Spinal cord (tissue), 10 donors: ENCODE results near the gene STK10. TPM values are rescaled to one million over a fixed set of nuclear protein-coding genes. Genes with fewer than 3 reads are reported as not detected.

Experiments
- DNase-seq, 6 donors: peaks; one replicate each; pipeline versions ENCODE4 v3.0.0 to v3.0.0-alpha.2; 2013 to 2015; ENCODE audit warnings: low spot score in 6 of 6, low read depth in 4 of 6
- H3K27ac ChIP-seq: one replicate; pipeline ENCODE4 v1.5.1; 2013; ENCODE audit warnings: low read depth, low read length, control low read depth
- H3K27me3 ChIP-seq: one replicate; pipeline ENCODE4 v1.6.1; 2013; ENCODE audit warnings: low read length; ENCODE audit not compliant: control insufficient read depth, insufficient read depth
- H3K36me3 ChIP-seq: one replicate; pipeline ENCODE4 v1.6.1; 2013; ENCODE audit warnings: low read length; ENCODE audit not compliant: control insufficient read depth, insufficient read depth
- H3K4me1 ChIP-seq: one replicate; pipeline ENCODE4 v1.6.1; 2013; ENCODE audit warnings: low read length; ENCODE audit not compliant: control insufficient read depth, insufficient read depth
- H3K4me3 ChIP-seq: one replicate; pipeline ENCODE4 v1.5.1; 2013; ENCODE audit warnings: low read depth, low read length, control low read depth
- H3K9me3 ChIP-seq: one replicate; pipeline ENCODE4 v1.6.1; 2013; ENCODE audit warnings: low read length; ENCODE audit not compliant: control insufficient read depth, insufficient read depth
- WGBS: methylation state at CpG from one replicate; pipeline ENCODE4 v1.1.5; 2013; ENCODE audit warnings: missing lambda C conversion rate; ENCODE audit not compliant: insufficient coverage; 5-methylcytosine and 5-hydroxymethylcytosine counted together
- polyA plus RNA-seq, 2 donors: library from polyadenylated mRNA; unstranded; fragments of 120-200 nt; gene quantifications; one replicate each; pipeline ENCODE4 v1.2.1, GENCODE V29; 2013; ENCODE audit not compliant: insufficient read length in 2 of 2
- total RNA-seq, 2 donors: library from RNA; depleted of rRNA in 1 of 2; stranded (reverse); fragments of 120-200 nt in 1 of 2; fragments of >200 nt in 1 of 2; gene quantifications; one replicate each; pipeline versions ENCODE4 v1.2.3 to v1.2.4, GENCODE V29; 2013 to 2014
- donor health status: healthy.

Gene STK10
- total and polyA plus RNA-seq, 4 donors = 14.7 to 25.8 (median 16.5) TPM

- WGBS = 88% methylated on average over 5 of the region's 10 CpGs
- peaks cover 30% of the 10 kb centered on the region for H3K36me3 ChIP-seq
- H3K27ac ChIP-seq = no peak overlapping the region
- H3K4me3 ChIP-seq = no peak overlapping the region
- H3K27me3 ChIP-seq = no peaks in the 10 kb centered on the region
- no peak for DNase-seq
- H3K9me3 ChIP-seq = no peaks in the 10 kb centered on the region
- H3K4me1 ChIP-seq = no peaks in the 10 kb centered on the region
These were observed 102.3 kb downstream of the STK10 start for GRCh38 chr5:172085738-172086137.

- H3K9me3 ChIP-seq = no peaks in the 10 kb centered on the region
- no peak for DNase-seq
- H3K27ac ChIP-seq = no peak overlapping the region
- WGBS = 96% methylated on average over 14 of the region's 14 CpGs
- no peaks in the 10 kb centered on the region for H3K27me3 ChIP-seq
- peaks cover 17% of the 10 kb centered on the region for H3K36me3 ChIP-seq
- H3K4me1 ChIP-seq = peaks cover 3% of the 10 kb centered on the region
- H3K4me3 ChIP-seq = no peak overlapping the region
These were observed 105.8 kb downstream of the STK10 start for GRCh38 chr5:172082180-172082579.

GRCh38 chr5:172079876-172080275, 108.1 kb downstream of the STK10 start:
- no peak overlapping the region for H3K27ac ChIP-seq
- peaks cover 19% of the 10 kb centered on the region for H3K36me3 ChIP-seq
- no peaks in the 10 kb centered on the region for H3K27me3 ChIP-seq
- H3K9me3 ChIP-seq = no peaks in the 10 kb centered on the region
- 29% methylated on average over 1 of the region's 4 CpGs for WGBS
- DNase-seq = no peak
- peaks cover 3% of the 10 kb centered on the region for H3K4me1 ChIP-seq
- no peak overlapping the region for H3K4me3 ChIP-seq

- no peaks in the 10 kb centered on the region for H3K27me3 ChIP-seq
- DNase-seq = peak in 2 of 6 donors; percentile 48 to 68
- 75% methylated on average over 2 of the region's 8 CpGs for WGBS
- H3K9me3 ChIP-seq = no peaks in the 10 kb centered on the region
- H3K36me3 ChIP-seq = peaks cover 19% of the 10 kb centered on the region
- H3K27ac ChIP-seq = no peak overlapping the region
- H3K4me1 ChIP-seq = peaks cover 3% of the 10 kb centered on the region
- H3K4me3 ChIP-seq = no peak overlapping the region
These were observed 109.2 kb downstream of the STK10 start for GRCh38 chr5:172078726-172079345.

GRCh38 chr5:172077664-172078425, 110.2 kb downstream of the STK10 start:
- Histone ChIP-seq H3K4me1 (peaks cover 3% of the 10 kb centered on the region), H3K27ac (no peak overlapping the region), H3K36me3 (peaks cover 19% of the 10 kb centered on the region), H3K27me3 (no peaks in the 10 kb centered on the region), H3K4me3 (no peak overlapping the region), H3K9me3 (no peaks in the 10 kb centered on the region)
- peak in 2 of 6 donors; percentile 17 to 33 for DNase-seq
- 55% methylated on average over 3 of the region's 9 CpGs for WGBS

GRCh38 chr5:172076761-172077244, 111.2 kb downstream of the STK10 start:
- H3K27me3 ChIP-seq = no peaks in the 10 kb centered on the region
- H3K4me1 ChIP-seq = peaks cover 3% of the 10 kb centered on the region
- WGBS = 53% methylated on average over 7 of the region's 10 CpGs
- no peak overlapping the region for H3K27ac ChIP-seq
- peaks cover 10% of the 10 kb centered on the region for H3K36me3 ChIP-seq
- H3K9me3 ChIP-seq = no peaks in the 10 kb centered on the region
- DNase-seq = peak in 1 of 6 donors; percentile 28
- no peak overlapping the region for H3K4me3 ChIP-seq

GRCh38 chr5:172075656-172076055, 112.4 kb downstream of the STK10 start:
- WGBS = 100% methylated on average over 1 of the region's 4 CpGs
- DNase-seq = no peak
- Histone ChIP-seq H3K27me3 (no peaks in the 10 kb centered on the region), H3K4me1 (peaks cover 3% of the 10 kb centered on the region), H3K27ac (no peak overlapping the region), H3K4me3 (no peak overlapping the region), H3K9me3 (no peaks in the 10 kb centered on the region), H3K36me3 (peaks cover 5% of the 10 kb centered on the region)

- Histone ChIP-seq H3K4me1 (peaks cover 3% of the 10 kb centered on the region), H3K27ac (no peak overlapping the region), H3K36me3 (peaks cover 5% of the 10 kb centered on the region), H3K4me3 (no peak overlapping the region), H3K9me3 (no peaks in the 10 kb centered on the region), H3K27me3 (no peaks in the 10 kb centered on the region)
- 94% methylated on average over 3 of the region's 3 CpGs for WGBS
- DNase-seq = no peak
These were observed 113.1 kb downstream of the STK10 start for GRCh38 chr5:172074896-172075295.

GRCh38 chr5:172071309-172071875, 116.6 kb downstream of the STK10 start:
- Histone ChIP-seq H3K27ac (no peak overlapping the region), H3K9me3 (no peaks in the 10 kb centered on the region), H3K4me1 (no peaks in the 10 kb centered on the region), H3K4me3 (no peak overlapping the region), H3K27me3 (no peaks in the 10 kb centered on the region), H3K36me3 (peaks cover 2% of the 10 kb centered on the region)
- peak in 1 of 6 donors; percentile 47 for DNase-seq
- WGBS = 63% methylated on average over 2 of the region's 3 CpGs
